Measurements from ENCODE around the gene MEN1. TPM values are rescaled to one million over a fixed set of nuclear protein-coding genes. Genes with fewer than 3 reads are reported as not detected.

MEN1 gene
- total and polyA plus RNA-seq, 9 of the 15 experiments (the other 6 are each of a cell fraction or from before 2014, with no cell fraction given) = 3.4 to 57.2 (median 19.3) TPM

DNA sequence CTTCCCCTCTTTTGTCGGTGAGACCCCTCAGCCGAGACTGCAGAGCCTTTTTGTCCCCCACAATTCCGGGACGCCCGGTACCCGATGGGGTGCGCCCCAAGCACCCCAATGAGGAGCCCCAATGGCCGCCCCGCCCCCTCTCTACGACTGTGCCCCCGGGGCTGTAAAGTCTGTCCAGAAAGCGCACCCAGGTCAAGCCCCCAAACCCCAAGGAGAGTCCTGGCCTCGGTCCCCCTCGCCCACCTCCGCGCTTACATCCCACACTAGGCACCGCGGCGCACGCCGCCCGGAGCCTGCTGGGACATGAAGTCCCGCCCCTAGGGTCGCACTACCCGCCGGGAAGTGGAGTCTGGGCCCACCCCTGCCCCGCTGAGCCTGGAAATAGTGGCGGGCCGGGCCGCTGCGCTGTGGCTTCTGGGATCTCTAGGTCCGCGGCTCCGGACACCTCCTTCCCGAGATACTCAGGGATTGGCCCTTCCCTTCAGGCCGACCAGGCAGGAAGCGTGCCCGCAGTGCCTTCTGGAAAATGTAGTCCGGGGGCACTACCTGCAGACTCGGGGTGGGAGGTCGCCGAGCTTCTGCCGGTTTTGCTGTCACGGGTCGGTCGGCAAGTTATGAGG is at the start of gene MEN1 (continued):
- TF ChIP-seq SAP30 (IDR thresholded peaks at IDR 0.05; ENCODE audit: borderline replicate concordance, insufficient read depth, low read depth, low read length, poor library complexity, severe bottlenecking) (peak; percentile 72), RB1 (IDR thresholded peaks at IDR 0.05; ENCODE audit: low read depth) (peak; percentile 67; the same call in 1 of the 2 replicates), ZNF511 (CRISPR knock-in tag; IDR thresholded peaks at IDR 0.05) (no peak), ELF4 (CRISPR knock-in tag; IDR thresholded peaks at IDR 0.05) (no peak), PTRF (tag; IDR thresholded peaks at IDR 0.05) (no peak), CREM (IDR thresholded peaks at IDR 0.05; ENCODE audit: low read depth) (peak; percentile 76), ZNF121 (CRISPR knock-in tag; conservative IDR thresholded peaks at IDR 0.05) (no peak), BRD9 (IDR thresholded peaks at IDR 0.05; ENCODE audit: low read depth, partially characterized antibody) (no peak), HES1 (IDR thresholded peaks at IDR 0.05; ENCODE audit: low read depth) (no peak), ZNF146 (CRISPR knock-in tag; IDR thresholded peaks at IDR 0.05; ENCODE audit: unreplicated experiment) (no peak), ZNF263 (CRISPR knock-in tag; IDR thresholded peaks at IDR 0.05; ENCODE audit: borderline replicate concordance) (no peak), KDM1A (IDR thresholded peaks at IDR 0.05) (no peak), SMARCA5 (IDR thresholded peaks at IDR 0.05) (no peak), TRIM25 (IDR thresholded peaks at IDR 0.05; ENCODE audit: borderline replicate concordance) (no peak), EGR1 (conservative IDR thresholded peaks at IDR 0.05) (peak; percentile 76), SRF (CRISPR knock-in tag; IDR thresholded peaks at IDR 0.05) (peak in 1 of 2 experiments; percentile 44; a peak in 1 of 4 replicates), SRSF9 (IDR thresholded peaks at IDR 0.05; ENCODE audit: borderline replicate concordance, low read depth, low read length) (no peak), ZNF217 (CRISPR knock-in tag; IDR thresholded peaks at IDR 0.05) (no peak), CREBBP (IDR thresholded peaks at IDR 0.05; ENCODE audit: low read depth, low read length) (no peak), GTF2A2 (tag; IDR thresholded peaks at IDR 0.05) (no peak)
- TF ChIP-seq, protein P1, sequence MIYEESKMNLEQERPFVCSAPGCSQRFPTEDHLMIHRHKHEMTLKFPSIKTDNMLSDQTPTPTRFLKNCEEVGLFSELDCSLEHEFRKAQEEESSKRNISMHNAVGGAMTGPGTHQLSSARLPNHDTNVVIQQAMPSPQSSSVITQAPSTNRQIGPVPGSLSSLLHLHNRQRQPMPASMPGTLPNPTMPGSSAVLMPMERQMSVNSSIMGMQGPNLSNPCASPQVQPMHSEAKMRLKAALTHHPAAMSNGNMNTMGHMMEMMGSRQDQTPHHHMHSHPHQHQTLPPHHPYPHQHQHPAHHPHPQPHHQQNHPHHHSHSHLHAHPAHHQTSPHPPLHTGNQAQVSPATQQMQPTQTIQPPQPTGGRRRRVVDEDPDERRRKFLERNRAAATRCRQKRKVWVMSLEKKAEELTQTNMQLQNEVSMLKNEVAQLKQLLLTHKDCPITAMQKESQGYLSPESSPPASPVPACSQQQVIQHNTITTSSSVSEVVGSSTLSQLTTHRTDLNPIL (CRISPR knock-in tag; IDR thresholded peaks at IDR 0.05) = no peak
- TF ChIP-seq, protein P2, sequence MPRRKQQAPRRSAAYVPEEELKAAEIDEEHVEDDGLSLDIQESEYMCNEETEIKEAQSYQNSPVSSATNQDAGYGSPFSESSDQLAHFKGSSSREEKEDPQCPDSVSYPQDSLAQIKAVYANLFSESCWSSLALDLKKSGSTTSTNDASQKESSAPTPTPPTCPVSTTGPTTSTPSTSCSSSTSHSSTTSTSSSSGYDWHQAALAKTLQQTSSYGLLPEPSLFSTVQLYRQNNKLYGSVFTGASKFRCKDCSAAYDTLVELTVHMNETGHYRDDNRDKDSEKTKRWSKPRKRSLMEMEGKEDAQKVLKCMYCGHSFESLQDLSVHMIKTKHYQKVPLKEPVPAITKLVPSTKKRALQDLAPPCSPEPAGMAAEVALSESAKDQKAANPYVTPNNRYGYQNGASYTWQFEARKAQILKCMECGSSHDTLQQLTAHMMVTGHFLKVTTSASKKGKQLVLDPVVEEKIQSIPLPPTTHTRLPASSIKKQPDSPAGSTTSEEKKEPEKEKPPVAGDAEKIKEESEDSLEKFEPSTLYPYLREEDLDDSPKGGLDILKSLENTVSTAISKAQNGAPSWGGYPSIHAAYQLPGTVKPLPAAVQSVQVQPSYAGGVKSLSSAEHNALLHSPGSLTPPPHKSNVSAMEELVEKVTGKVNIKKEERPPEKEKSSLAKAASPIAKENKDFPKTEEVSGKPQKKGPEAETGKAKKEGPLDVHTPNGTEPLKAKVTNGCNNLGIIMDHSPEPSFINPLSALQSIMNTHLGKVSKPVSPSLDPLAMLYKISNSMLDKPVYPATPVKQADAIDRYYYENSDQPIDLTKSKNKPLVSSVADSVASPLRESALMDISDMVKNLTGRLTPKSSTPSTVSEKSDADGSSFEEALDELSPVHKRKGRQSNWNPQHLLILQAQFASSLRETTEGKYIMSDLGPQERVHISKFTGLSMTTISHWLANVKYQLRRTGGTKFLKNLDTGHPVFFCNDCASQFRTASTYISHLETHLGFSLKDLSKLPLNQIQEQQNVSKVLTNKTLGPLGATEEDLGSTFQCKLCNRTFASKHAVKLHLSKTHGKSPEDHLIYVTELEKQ (CRISPR knock-in tag; IDR thresholded peaks at IDR 0.05) = no peak
